Measurements from ENCODE around the gene FBF1. TPM values are rescaled to one million over a fixed set of nuclear protein-coding genes. Genes with fewer than 3 reads are reported as not detected.

FBF1 gene
- total and polyA plus RNA-seq, 2 donors (not counting 3 experiments of a cell fraction or from before 2014, with no cell fraction given), result 4.9 to 9.4 TPM

- Histone ChIP-seq H2AFZ (ENCODE audit: low read depth, low read length) (no peak overlapping the region), H3K36me3 (ENCODE audit: control insufficient read depth in 2 of 2, extremely low read depth in 1 of 2, insufficient read depth in 2 of 2, low read length in 2 of 2) (no peaks in the 10 kb centered on the region), H3K4me3 (replicated peaks in 1 of 3; ENCODE audit: insufficient read depth in 1 of 3, low read depth in 1 of 3, low read length in 3 of 3) (no peak overlapping the region), H3K9me3 (replicated peaks; ENCODE audit: control insufficient read depth, insufficient read depth, low read length) (no peaks in the 10 kb centered on the region), H3K9me1 (replicated peaks; ENCODE audit: control insufficient read depth, extremely low read depth, insufficient read depth, low read length) (no peaks in the 10 kb centered on the region), H3K27me3 (ENCODE audit: control insufficient read depth in 2 of 2, insufficient read depth in 2 of 2, low read length in 2 of 2) (no peaks in the 10 kb centered on the region), H3K4me2 (ENCODE audit: insufficient read depth, low read length) (no peak overlapping the region), H3K79me2 (ENCODE audit: control insufficient read depth, insufficient read depth, low read length) (no peaks in the 10 kb centered on the region), H3K9ac (replicated peaks; ENCODE audit: extremely low read depth, insufficient read depth, low read length) (no peak overlapping the region), H4K20me1 (replicated peaks; ENCODE audit: control insufficient read depth, extremely low read depth, insufficient read depth, low read length) (no peaks in the 10 kb centered on the region), H3K4me1 (ENCODE audit: control insufficient read depth, extremely low read depth, insufficient read depth, low read length) (no peaks in the 10 kb centered on the region), H3K27ac (ENCODE audit: insufficient read depth, low read depth, low read length) (no peak overlapping the region)
- dilution Hi-C loops (cut with MboI; ENCODE audit: extremely low pct_ligation_motif_present, low sequenced_read_pairs), result no loop called here
- TF ChIP-seq POLR2A (IDR thresholded peaks at IDR 0.05; ENCODE audit: low read depth, low read length) (no peak), FOS (IDR thresholded peaks at IDR 0.05; ENCODE audit: borderline replicate concordance, insufficient read depth, low read length) (no peak), POLR2AphosphoS5 (IDR thresholded peaks at IDR 0.05; ENCODE audit: insufficient read depth, low read depth, low read length) (no peak), EZH2 (IDR thresholded peaks at IDR 0.05; ENCODE audit: borderline replicate concordance, low read depth, low read length, severe bottlenecking) (no peak), CTCF (IDR thresholded peaks at IDR 0.05; ENCODE audit: extremely low read depth in 1 of 2, insufficient read depth in 1 of 2, low read depth in 1 of 2, low read length in 2 of 2) (no peak), GATA2 (IDR thresholded peaks at IDR 0.05; ENCODE audit: insufficient read depth, insufficient read length, low read depth, low read length) (no peak), MYC (IDR thresholded peaks at IDR 0.05; ENCODE audit: low read depth, low read length) (no peak), JUN (IDR thresholded peaks at IDR 0.05; ENCODE audit: borderline replicate concordance, insufficient read depth, insufficient read length, low read depth) (no peak)
- TF ChIP-seq, protein P1, sequence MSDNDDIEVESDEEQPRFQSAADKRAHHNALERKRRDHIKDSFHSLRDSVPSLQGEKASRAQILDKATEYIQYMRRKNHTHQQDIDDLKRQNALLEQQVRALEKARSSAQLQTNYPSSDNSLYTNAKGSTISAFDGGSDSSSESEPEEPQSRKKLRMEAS (IDR thresholded peaks at IDR 0.05; ENCODE audit: insufficient read depth, insufficient read length), result no peak
- BruUV-seq (replicated peaks), result no TSS peak
- POLR2A ChIA-PET, result no interaction called here
- no peak for DNase-seq (ENCODE audit: low read depth, low spot score)
- intact Hi-C loops (cut with micrococcal nuclease), result no loop called here
- no peak for FAIRE-seq
- CTCF ChIA-PET, result interaction anchor here (0.9 to 1.5 kb wide), 4 partner anchors 29 to 90 kb away, joined by 3 to 4 read pairs (median 4); partner anchors contain the start of gene CDK3
Measured at GRCh38 chr17:75910699-75911098, 30.1 kb downstream of the FBF1 start.

Measured in endothelial cell of umbilical vein (primary cell).